HG02973 (cell line): Measurements from ENCODE around the gene PCDHA12.
"Not testable (repeated sequence)": the region's sequence is repeated elsewhere in the genome, so short reads cannot be mapped to it uniquely, and the experiment has no call there.

Experiments
- ATAC-seq: cut with Tn5 transposase; IDR thresholded peaks from one replicate; pipeline ENCODE4 v1.9.1; 2021; ENCODE audit warnings: moderate library complexity; ENCODE audit not compliant: unreplicated experiment

Gene PCDHA12

GRCh38 chr5:140875085-140876065 lies at the start of gene PCDHA12:
PCDHA12 (plus strand) TSS chr5:140875308; CDS start chr5:140875473, 165 bp downstream.
- no peak for ATAC-seq

DNA sequence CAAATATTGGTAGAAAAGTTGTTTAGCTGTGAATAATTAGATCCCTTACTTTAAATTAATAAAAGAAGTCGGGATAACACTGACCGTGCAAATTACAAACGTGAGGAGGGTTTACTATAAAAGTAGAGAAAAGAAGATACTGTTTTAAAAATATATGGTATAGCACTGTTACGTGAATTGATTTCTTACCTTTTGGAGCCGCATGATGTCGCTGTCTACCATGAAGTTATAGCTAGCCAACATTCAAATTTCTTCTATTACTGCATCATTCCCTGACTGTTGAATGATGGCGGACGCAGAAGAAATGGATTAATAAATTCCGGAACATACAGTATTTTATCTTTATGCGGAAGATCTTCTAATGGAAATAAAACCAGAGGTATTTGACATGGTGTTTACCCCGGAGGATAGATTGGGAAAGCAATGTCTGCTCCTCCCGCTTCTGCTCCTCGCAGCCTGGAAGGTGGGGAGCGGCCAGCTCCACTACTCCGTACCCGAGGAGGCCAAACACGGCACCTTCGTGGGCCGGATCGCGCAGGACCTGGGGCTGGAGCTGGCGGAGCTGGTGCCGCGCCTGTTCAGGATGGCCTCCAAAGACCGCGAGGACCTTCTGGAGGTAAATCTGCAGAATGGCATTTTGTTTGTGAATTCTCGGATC lies 47.3 kb upstream of the PCDHA12 start, which contains the start of gene PCDHA6:
Gene PCDHA6, plus strand, starts transcription at position 257 of the 658 bp plus-strand sequence. Its CDS starts 132 bp downstream, at position 389.
- no peak for ATAC-seq

DNA sequence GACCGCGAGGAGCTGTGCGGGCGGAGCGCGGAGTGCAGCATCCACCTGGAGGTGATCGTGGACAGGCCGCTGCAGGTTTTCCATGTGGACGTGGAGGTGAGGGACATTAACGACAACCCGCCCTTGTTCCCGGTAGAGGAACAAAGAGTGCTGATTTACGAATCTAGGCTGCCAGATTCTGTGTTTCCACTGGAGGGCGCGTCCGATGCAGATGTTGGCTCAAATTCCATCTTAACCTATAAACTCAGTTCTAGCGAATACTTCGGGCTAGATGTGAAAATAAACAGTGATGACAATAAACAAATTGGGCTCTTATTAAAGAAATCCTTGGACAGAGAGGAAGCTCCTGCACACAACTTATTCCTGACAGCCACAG lies 46.8 kb upstream of the PCDHA12 start:
- ATAC-seq: no peak

DNA sequence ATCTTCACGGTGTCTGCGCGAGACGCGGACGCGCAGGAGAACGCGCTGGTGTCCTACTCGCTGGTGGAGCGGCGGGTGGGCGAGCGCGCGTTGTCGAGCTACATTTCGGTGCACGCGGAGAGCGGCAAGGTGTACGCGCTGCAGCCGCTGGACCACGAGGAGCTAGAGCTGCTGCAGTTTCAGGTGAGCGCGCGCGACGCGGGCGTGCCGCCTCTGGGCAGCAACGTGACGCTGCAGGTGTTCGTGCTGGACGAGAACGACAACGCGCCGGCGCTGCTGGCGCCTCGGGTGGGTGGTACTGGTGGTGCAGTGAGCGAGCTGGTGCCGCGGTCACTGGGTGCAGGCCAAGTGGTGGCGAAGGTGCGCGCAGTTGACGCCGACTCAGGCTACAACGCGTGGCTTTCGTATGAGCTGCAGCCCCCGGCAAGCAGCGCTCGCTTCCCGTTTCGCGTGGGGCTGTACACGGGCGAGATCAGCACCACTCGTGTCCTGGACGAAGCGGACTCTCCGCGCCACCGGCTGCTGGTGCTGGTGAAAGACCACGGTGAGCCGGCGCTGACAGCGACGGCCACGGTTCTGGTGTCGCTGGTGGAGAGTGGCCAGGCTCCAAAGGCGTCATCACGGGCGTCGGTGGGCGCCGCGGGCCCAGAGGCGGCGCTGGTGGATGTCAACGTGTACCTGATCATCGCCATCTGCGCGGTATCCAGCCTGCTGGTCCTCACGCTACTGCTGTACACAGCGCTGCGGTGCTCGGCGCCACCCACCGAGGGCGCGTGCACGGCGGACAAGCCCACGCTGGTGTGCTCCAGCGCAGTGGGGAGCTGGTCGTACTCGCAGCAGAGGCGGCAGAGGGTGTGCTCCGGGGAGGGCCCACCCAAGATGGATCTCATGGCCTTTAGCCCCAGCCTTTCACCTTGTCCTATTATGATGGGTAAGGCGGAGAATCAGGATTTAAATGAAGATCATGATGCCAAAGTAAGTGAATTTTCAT lies 45.3 kb upstream of the PCDHA12 start:
- ATAC-seq: not testable (repeated sequence)

DNA sequence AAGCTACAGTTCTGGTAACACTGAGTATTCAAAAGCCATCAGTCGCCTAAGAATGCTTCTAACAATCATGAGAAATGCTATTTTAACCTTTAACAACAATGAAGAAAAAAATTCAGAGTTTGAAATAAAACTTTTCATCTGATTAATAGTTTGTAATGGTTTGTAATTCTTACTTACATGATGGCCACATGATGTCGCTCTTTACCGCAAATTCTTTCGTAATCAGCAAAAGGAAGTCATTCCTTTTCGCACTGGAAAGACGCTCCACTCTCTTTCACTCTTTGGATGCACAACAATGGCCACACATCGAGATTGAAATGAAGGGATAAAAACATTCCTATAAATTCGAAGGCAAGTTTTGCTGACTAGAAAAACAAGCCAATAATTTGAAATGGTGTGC lies 41.1 kb upstream of the PCDHA12 start, which contains the start of gene PCDHA7:
Gene PCDHA7, plus strand, starts transcription at position 277 of the 400 bp plus-strand sequence. Its CDS starts 115 bp downstream, at position 392.
- ATAC-seq: no peak

GRCh38 chr5:140834439-140835008 lies 40.6 kb upstream of the PCDHA12 start:
- not testable (repeated sequence) for ATAC-seq

GRCh38 chr5:140835622-140836510 lies 39.2 kb upstream of the PCDHA12 start:
- ATAC-seq: no peak

DNA sequence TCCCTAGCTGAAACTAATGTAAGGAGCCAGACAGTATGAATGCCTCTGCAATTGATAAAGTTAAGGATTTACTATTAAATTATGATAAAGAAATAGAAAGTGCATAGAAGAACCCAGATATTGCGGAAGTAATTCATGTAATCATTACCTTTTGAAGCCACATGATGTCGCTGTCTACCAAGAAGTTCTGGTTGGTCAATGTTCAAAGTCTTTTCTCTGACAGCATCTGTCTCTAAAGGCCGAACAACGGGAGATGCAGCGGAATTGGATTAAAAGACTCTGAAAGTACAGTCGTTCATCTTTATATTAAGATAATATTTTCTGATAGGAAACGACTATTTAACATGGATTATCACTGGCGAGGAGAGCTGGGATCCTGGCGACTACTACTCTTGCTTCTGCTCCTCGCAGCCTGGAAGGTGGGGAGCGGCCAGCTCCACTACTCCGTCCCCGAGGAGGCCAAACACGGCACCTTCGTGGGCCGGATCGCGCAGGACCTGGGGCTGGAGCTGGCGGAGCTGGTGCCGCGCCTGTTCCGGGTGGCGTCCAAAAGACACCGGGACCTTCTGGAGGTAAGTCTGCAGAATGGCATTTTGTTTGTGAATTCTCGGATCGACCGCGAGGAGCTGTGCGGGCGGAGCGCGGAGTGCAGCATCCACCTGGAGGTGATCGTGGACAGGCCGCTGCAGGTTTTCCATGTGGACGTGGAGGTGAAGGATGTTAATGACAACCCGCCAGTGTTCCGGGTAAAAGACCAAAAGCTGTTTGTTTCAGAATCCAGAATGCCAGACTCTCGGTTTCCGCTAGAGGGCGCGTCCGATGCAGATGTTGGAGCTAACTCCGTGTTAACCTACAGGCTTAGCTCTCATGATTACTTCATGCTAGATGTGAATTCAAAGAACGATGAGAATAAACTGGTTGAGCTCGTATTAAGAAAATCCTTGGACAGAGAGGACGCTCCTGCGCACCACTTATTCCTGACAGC lies 33.8 kb upstream of the PCDHA12 start, which contains the start of gene PCDHA8:
Gene PCDHA8, plus strand, starts transcription at position 210 of the 985 bp plus-strand sequence. Its CDS starts 135 bp downstream, at position 345.
- no peak for ATAC-seq

DNA sequence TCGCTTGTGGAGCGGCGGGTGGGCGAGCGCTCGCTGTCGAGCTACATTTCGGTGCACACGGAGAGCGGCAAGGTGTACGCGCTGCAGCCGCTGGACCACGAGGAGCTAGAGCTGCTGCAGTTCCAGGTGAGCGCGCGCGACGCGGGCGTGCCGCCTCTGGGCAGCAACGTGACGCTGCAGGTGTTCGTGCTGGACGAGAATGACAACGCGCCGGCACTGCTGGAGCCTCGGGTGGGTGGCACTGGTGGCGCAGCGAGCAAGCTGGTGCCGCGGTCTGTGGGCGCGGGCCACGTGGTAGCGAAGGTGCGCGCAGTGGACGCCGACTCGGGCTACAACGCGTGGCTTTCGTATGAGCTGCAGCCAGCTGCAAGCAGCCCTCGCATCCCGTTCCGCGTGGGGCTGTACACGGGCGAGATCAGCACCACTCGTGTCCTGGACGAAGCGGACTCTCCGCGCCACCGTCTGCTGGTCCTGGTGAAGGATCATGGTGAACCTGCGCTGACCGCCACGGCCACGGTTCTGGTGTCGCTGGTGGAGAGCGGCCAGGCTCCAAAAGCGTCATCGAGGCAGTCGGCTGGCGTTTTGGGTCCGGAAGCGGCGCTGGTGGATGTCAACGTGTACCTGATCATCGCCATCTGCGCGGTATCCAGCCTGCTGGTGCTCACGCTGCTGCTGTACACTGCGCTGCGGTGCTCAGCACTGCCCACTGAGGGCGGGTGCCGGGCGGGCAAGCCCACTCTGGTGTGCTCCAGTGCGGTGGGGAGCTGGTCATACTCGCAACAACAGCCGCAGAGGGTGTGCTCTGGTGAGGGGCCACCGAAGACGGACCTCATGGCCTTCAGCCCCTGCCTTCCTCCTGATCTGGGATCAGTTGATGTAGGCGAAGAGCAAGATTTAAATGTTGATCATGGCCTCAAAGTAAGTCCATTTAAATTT lies 32.0 kb upstream of the PCDHA12 start:
- ATAC-seq: no peak

DNA sequence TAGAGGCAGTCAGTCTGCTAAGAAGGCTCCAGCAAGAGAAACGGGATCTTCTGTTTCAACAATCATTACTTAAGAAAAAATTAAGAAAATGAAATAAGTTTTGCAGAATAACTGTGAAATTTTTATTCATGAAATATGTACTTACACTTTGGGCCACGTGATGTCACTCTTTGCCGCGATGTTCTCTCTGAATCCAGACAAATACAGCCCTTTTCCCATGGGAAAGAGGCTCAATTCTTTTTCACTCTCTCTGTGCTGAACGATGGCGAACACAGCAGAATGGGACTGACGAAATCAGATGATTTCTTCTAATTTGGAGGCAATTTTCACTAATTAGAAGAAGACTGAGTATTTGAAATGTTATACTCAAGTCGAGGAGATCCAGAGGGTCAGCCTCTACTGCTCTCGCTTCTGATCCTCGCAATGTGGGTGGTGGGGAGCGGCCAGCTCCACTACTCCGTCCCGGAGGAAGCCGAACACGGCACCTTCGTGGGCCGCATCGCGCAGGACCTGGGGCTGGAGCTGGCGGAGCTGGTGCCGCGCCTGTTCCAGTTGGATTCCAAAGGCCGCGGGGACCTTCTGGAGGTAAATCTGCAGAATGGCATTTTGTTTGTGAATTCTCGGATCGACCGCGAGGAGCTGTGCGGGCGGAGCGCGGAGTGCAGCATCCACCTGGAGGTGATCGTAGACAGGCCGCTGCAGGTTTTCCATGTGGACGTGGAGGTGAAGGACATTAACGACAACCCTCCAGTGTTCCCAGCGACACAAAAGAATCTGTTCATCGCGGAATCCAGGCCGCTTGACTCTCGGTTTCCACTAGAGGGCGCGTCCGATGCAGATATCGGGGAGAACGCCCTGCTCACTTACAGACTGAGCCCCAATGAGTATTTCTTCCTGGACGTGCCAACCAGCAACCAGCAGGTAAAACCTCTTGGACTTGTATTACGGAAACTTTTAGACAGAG lies 26.7 kb upstream of the PCDHA12 start, which contains the start of gene PCDHA9:
Gene PCDHA9, plus strand, starts transcription at position 244 of the 964 bp plus-strand sequence. Its CDS starts 114 bp downstream, at position 358.
- ATAC-seq: not testable (repeated sequence)

GRCh38 chr5:140849831-140850634 lies 25.1 kb upstream of the PCDHA12 start:
- ATAC-seq: not testable (repeated sequence)

GRCh38 chr5:140855772-140856674 lies 19.1 kb upstream of the PCDHA12 start, which contains the start of gene PCDHA10:
PCDHA10 (plus strand) TSS chr5:140855897; CDS start chr5:140856049, 152 bp downstream.
- no peak for ATAC-seq
